Measurements from ENCODE around the gene TRPM6.

DNA sequence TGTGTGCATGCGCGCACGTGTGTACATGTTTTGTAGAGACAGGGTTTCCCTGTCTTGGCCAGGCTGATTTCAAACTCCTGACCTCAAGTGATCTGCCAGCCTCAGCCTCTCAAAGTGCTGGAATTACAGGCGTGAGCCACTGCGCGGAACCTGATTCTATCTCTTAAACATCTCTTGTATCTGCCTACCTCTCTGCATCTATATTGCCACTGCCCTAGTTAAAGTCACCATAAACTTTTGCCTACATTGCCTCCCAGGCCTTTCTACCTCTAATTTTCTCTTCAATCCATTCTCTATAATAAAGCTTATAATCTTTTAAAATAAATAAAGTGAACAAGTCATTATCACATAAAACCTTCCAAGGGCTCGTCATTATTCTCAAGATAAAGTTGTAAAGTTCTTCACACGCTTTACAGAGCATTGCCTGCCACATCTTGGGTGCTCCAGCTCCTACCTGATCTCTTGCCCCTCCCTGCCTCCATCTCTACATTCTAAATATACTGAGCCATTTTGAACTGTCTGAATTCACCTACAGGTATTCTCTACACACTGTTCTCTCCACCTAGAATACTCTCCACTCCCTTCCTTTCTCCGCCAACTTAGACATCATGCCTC, 15.0 kb downstream of the TRPM6 start:
- TF ChIP-seq CTCF (IDR thresholded peaks at IDR 0.05; ENCODE audit: low read depth, low read length) (no peak), EZH2phosphoT487 (IDR thresholded peaks at IDR 0.05; ENCODE audit: low read depth) (no peak)

Measured in OCI-LY3 (cell line).